ENCODE results near the gene NUAK2.

- TF ChIP-seq EZH2 (IDR thresholded peaks at IDR 0.05; ENCODE audit: low read depth, low read length, severe bottlenecking) (no peak), POLR2A (IDR thresholded peaks at IDR 0.05; ENCODE audit: control extremely low read depth in 1 of 2, low read depth in 2 of 2, low read length in 2 of 2) (no peak), NRF1 (IDR thresholded peaks at IDR 0.05; ENCODE audit: low read depth, low read length) (no peak), CTCF (IDR thresholded peaks at IDR 0.05; ENCODE audit: control extremely low read depth in 1 of 3, insufficient read depth in 1 of 3, low read depth in 1 of 3, low read length in 3 of 3) (no peak)
Observed at GRCh38 chr1:205279986-205280385, 41.6 kb downstream of the NUAK2 start.
